GM19193 (cell line): ENCODE measurements around the gene PCDHGB6.
"Not testable (repeated sequence)": the region's sequence is repeated elsewhere in the genome, so short reads cannot be mapped to it uniquely, and the experiment has no call there.

Experiments
- POLR2A ChIP-seq: IDR thresholded peaks from 4 replicates; pipeline ENCODE4 v1.6.1; 2011; ENCODE audit not compliant: insufficient read depth, insufficient read length; ENCODE audit errors: extremely low read depth

Gene PCDHGB6

GRCh38 chr5:141383345-141383744, 24.5 kb upstream of the PCDHGB6 start:
- TF ChIP-seq POLR2A: no peak

- no peak for TF ChIP-seq POLR2A
These were observed 23.2 kb upstream of the PCDHGB6 start for GRCh38 chr5:141384471-141385267.

- TF ChIP-seq POLR2A: not testable (repeated sequence)
These were observed 20.1 kb upstream of the PCDHGB6 start, which contains the start of gene PCDHGB4 for GRCh38 chr5:141387557-141388311. PCDHGB4 (plus strand) TSS chr5:141387698; CDS start chr5:141387885, 187 bp downstream.

DNA sequence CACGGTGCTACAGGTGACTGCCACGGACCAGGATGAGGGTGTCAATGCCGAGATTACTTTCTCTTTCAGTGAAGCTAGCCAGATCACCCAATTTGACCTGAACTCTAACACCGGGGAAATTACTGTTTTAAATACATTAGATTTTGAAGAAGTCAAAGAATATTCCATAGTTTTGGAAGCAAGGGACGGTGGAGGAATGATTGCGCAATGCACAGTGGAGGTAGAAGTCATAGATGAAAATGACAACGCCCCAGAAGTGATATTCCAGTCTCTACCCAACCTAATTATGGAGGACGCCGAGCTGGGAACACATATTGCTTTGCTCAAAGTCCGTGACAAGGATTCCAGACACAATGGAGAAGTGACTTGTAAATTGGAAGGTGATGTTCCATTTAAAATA, 19.2 kb upstream of the PCDHGB6 start:
- TF ChIP-seq POLR2A: no peak

- no peak for TF ChIP-seq POLR2A
These were observed 18.4 kb upstream of the PCDHGB6 start for GRCh38 chr5:141389153-141390042.

DNA sequence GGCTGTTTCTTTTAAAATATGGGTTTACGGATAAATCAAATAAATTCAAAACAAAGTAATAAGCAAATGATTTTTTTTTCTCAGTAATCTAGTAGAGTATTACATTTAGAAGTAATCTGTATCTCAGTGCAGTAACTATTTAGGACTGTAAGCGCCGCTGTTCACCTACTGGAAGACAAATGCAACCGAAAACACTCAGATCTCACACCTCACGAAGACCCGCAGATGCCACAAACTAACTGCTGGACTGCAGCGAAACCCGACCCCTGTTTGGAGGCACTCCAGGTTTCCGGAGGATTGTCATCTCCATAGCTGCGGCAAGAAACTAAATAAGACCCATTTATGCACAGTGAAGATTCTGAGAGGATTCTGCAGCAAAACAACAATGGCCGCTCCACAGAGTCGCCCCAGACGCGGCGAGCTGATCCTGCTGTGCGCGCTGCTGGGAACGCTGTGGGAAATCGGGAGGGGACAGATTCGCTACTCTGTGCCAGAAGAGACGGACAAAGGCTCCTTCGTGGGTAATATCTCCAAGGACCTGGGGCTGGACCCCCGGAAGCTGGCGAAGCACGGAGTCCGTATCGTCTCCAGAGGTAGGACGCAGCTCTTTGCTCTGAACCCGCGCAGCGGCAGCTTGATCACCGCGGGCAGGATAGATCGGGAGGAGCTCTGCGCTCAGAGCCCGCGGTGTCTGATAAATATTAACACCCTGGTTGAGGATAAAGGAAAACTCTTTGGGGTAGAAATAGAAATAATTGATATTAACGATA, 15.2 kb upstream of the PCDHGB6 start, which contains the start of gene PCDHGA8:
Gene PCDHGA8, plus strand, starts transcription at position 205 of the 770 bp plus-strand sequence. Its CDS starts 181 bp downstream, at position 386.
- TF ChIP-seq POLR2A: no peak

DNA sequence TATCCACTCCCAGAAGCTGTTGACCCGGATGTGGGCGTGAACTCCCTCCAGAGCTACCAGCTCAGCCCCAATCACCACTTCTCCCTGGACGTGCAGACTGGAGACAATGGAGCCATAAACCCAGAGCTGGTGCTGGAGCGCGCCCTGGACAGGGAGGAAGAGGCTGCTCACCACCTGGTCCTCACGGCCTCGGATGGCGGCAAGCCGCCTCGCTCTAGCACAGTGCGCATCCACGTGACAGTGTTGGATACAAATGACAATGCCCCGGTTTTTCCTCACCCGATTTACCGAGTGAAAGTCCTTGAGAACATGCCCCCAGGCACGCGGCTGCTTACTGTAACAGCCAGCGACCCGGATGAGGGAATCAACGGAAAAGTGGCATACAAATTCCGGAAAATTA, 14.6 kb upstream of the PCDHGB6 start:
- no peak for TF ChIP-seq POLR2A

GRCh38 chr5:141397756-141398551, 9.9 kb upstream of the PCDHGB6 start, which contains the start of gene PCDHGB5:
PCDHGB5 (plus strand) TSS chr5:141397947; CDS start chr5:141398128, 181 bp downstream.
- TF ChIP-seq POLR2A: not testable (repeated sequence)

DNA sequence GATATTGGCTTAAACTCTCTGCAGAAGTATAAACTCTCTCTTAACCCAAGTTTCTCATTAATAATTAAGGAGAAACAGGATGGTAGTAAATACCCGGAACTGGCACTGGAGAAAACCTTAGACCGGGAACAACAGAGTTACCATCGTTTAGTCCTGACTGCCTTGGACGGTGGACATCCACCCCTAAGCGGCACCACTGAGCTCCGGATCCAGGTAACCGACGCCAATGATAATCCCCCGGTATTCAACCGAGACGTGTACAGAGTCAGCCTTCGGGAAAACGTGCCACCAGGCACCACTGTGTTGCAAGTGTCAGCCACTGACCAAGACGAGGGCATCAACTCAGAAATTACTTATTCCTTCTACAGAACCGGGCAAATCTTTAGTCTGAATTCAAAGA, 9.2 kb upstream of the PCDHGB6 start:
- no peak for TF ChIP-seq POLR2A

- TF ChIP-seq POLR2A: no peak
These were observed 8.1 kb upstream of the PCDHGB6 start for GRCh38 chr5:141399555-141400258.

DNA sequence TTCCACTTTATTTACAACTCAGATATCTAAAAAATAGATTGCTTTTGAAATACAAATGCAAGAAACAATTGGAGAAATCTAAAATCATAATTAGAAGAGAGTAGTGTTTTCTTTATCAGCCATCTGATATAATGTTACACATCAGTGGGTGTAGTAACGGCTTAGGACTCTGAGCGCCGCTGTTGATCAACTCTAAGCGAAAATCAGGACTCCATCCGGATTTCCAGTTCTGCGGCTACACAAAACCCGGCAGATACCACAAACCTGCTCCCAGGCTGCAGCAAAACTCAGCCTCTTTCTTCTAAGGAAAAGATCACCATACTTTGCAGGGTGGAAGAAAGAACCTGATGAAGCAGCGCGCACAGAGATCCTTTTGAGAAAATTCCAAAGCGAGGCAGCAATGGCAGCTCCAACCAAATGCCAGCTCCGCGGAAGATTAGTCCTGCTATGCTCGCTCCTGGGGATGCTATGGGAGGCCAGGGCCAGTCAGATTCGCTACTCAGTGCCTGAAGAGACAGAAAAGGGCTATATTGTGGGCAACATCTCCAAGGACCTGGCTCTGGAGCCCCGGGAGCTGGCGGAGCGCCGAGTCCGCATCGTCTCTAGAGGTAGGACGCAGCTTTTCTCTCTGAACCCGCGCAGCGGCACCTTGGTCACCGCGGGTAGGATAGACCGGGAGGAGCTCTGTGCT, 5.1 kb upstream of the PCDHGB6 start, which contains the start of gene PCDHGA9:
Gene PCDHGA9, plus strand, starts transcription at position 226 of the 691 bp plus-strand sequence. Its CDS starts 175 bp downstream, at position 401.
- no peak for TF ChIP-seq POLR2A

- TF ChIP-seq POLR2A: no peak
These were observed 4.4 kb upstream of the PCDHGB6 start for GRCh38 chr5:141403387-141403786.
